ENCODE results near the gene FAAP20. TPM values are rescaled to one million over a fixed set of nuclear protein-coding genes. Genes with fewer than 3 reads are reported as not detected.

The FAAP20 gene
- total and polyA plus RNA-seq, 9 of the 15 experiments (the other 6 are each of a cell fraction or from before 2014, with no cell fraction given) = 0.58 to 143 (median 9.9) TPM

DNA sequence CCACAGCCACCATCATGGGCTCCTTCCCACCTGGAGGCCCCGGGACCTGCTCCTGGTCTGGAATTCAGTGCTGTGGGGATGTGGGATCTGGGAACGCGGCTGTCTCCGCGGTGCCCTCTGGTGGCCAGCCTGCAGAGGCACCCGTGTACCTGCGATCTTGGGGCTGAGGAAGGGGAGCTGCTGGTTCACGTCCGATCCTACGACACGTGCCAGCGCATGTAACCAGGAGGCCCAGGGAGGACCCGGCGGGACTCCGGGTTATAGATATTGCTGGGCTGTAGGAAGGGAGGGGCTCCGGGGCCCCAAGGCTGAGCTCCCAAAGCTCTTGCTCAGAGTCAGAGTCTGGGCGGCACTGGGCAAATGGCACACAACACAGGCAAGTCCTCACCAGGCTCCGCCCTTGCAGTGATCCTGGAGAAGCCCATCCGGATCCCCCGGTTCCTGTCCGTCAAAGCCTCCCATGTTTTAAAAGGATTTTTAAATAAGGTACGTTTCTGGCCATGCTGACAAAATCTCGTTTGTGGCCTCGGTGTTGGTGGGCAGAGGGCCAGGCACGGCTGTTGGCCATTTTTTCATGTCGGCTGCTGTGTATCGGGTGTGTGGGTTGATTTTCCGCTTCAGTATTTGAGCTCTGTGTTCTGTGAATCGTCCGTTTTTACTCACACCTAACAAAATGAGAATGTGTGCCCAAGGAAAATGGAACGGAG lies 20.1 kb downstream of the FAAP20 start (continued):
- TF ChIP-seq, protein P1, sequence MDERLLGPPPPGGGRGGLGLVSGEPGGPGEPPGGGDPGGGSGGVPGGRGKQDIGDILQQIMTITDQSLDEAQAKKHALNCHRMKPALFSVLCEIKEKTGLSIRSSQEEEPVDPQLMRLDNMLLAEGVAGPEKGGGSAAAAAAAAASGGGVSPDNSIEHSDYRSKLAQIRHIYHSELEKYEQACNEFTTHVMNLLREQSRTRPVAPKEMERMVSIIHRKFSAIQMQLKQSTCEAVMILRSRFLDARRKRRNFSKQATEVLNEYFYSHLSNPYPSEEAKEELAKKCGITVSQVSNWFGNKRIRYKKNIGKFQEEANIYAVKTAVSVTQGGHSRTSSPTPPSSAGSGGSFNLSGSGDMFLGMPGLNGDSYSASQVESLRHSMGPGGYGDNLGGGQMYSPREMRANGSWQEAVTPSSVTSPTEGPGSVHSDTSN (CRISPR knock-in tag; IDR thresholded peaks at IDR 0.05; ENCODE audit: low read depth) = no peak
- TF ChIP-seq, protein P1 (tag; conservative IDR thresholded peaks at IDR 0.05; ENCODE audit: low read depth) = no peak
- TF ChIP-seq ARHGAP35 (IDR thresholded peaks at IDR 0.05; ENCODE audit: partially characterized antibody) (no peak), PRMT5 (CRISPR knock-in tag; IDR thresholded peaks at IDR 0.05) (no peak), EHMT2 (IDR thresholded peaks at IDR 0.05) (no peak), KDM5B (IDR thresholded peaks at IDR 0.05; ENCODE audit: insufficient replicate concordance, low read depth, low read length) (no peak), SIRT6 (IDR thresholded peaks at IDR 0.05; ENCODE audit: low read depth, low read length) (no peak), ZKSCAN3 (CRISPR knock-in tag; IDR thresholded peaks at IDR 0.05) (no peak), SIN3A (IDR thresholded peaks at IDR 0.05; ENCODE audit: borderline replicate concordance in 2 of 2, control insufficient read depth in 1 of 2, low read depth in 2 of 2, low read length in 2 of 2) (no peak), SRSF1 (IDR thresholded peaks at IDR 0.05; ENCODE audit: low read depth, low read length) (no peak), POLR2AphosphoS2 (IDR thresholded peaks at IDR 0.05; ENCODE audit: low read length) (no peak), RBM14 (IDR thresholded peaks at IDR 0.05; ENCODE audit: borderline replicate concordance, insufficient read depth, low read depth, low read length) (no peak), TSC22D4 (tag; IDR thresholded peaks at IDR 0.05) (no peak), ZNF239 (CRISPR knock-in tag; IDR thresholded peaks at IDR 0.05) (no peak), HEY1 (CRISPR knock-in tag; IDR thresholded peaks at IDR 0.05; ENCODE audit: borderline replicate concordance) (no peak), NFXL1 (CRISPR knock-in tag; IDR thresholded peaks at IDR 0.05) (no peak), SETDB1 (IDR thresholded peaks at IDR 0.05; ENCODE audit: low read length) (no peak), NR2C1 (IDR thresholded peaks at IDR 0.05) (no peak), NR2C1 (tag; IDR thresholded peaks at IDR 0.05) (no peak), EWSR1 (IDR thresholded peaks at IDR 0.05; ENCODE audit: borderline replicate concordance, low read depth, partially characterized antibody) (no peak), SMAD1 (IDR thresholded peaks at IDR 0.05; ENCODE audit: low read depth, low read length, partially characterized antibody) (no peak)
- TF ChIP-seq, protein P2, sequence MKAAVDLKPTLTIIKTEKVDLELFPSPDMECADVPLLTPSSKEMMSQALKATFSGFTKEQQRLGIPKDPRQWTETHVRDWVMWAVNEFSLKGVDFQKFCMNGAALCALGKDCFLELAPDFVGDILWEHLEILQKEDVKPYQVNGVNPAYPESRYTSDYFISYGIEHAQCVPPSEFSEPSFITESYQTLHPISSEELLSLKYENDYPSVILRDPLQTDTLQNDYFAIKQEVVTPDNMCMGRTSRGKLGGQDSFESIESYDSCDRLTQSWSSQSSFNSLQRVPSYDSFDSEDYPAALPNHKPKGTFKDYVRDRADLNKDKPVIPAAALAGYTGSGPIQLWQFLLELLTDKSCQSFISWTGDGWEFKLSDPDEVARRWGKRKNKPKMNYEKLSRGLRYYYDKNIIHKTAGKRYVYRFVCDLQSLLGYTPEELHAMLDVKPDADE (conservative IDR thresholded peaks at IDR 0.05; ENCODE audit: control insufficient read depth, low read depth, low read length) = no peak
- TF ChIP-seq, protein P3, sequence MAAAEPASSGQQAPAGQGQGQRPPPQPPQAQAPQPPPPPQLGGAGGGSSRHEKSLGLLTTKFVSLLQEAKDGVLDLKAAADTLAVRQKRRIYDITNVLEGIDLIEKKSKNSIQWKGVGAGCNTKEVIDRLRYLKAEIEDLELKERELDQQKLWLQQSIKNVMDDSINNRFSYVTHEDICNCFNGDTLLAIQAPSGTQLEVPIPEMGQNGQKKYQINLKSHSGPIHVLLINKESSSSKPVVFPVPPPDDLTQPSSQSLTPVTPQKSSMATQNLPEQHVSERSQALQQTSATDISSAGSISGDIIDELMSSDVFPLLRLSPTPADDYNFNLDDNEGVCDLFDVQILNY (CRISPR knock-in tag; IDR thresholded peaks at IDR 0.05) = no peak
- TF ChIP-seq, protein P4, sequence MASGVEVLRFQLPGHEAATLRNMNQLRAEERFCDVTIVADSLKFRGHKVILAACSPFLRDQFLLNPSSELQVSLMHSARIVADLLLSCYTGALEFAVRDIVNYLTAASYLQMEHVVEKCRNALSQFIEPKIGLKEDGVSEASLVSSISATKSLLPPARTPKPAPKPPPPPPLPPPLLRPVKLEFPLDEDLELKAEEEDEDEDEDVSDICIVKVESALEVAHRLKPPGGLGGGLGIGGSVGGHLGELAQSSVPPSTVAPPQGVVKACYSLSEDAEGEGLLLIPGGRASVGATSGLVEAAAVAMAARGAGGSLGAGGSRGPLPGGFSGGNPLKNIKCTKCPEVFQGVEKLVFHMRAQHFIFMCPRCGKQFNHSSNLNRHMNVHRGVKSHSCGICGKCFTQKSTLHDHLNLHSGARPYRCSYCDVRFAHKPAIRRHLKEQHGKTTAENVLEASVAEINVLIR (CRISPR knock-in tag; IDR thresholded peaks at IDR 0.05) = no peak
